Mammary epithelial cell (primary cell): ENCODE results near the gene AADACL3.

Experiments used
- EZH2 ChIP-seq: IDR thresholded peaks from 2 replicates; pipeline ENCODE4 v1.6.1; 2012; ENCODE audit warnings: low read length, inconsistent platforms, borderline replicate concordance
- TF ChIP-seq, protein P1 (sequence below), 2 donors: IDR thresholded peaks in 1 of 2; conservative IDR thresholded peaks in 1 of 2; 2 replicates each; pipeline ENCODE4 v1.5.1; 2011 to 2012; ENCODE audit warnings: inconsistent platforms in 2 of 2, low read length in 2 of 2, mild to moderate bottlenecking in 2 of 2, control low read depth in 1 of 2, low read depth in 1 of 2; ENCODE audit not compliant: insufficient read depth in 1 of 2; ENCODE audit errors: extremely low read depth in 1 of 2

DNA sequence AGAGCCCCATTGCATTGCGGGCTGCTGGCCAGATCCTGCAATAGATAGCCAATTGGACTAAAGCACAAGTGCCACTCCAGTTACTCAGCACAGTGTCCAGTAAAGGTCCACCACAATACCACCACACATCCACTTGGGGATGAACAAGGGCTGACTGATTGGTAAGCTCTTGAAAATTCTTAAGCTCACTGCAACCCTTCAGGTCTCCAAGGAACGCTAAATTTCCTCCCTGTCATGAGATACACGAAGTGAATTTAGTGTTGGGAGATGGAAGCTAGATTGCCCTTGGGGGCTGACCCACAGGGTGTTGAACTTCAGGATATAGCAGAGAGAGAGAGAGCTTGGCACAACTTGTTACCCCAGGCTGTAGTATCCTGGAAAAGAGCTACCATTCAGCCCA, 9.8 kb upstream of the AADACL3 start:
- TF ChIP-seq, protein P1, sequence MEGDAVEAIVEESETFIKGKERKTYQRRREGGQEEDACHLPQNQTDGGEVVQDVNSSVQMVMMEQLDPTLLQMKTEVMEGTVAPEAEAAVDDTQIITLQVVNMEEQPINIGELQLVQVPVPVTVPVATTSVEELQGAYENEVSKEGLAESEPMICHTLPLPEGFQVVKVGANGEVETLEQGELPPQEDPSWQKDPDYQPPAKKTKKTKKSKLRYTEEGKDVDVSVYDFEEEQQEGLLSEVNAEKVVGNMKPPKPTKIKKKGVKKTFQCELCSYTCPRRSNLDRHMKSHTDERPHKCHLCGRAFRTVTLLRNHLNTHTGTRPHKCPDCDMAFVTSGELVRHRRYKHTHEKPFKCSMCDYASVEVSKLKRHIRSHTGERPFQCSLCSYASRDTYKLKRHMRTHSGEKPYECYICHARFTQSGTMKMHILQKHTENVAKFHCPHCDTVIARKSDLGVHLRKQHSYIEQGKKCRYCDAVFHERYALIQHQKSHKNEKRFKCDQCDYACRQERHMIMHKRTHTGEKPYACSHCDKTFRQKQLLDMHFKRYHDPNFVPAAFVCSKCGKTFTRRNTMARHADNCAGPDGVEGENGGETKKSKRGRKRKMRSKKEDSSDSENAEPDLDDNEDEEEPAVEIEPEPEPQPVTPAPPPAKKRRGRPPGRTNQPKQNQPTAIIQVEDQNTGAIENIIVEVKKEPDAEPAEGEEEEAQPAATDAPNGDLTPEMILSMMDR (conservative IDR thresholded peaks at IDR 0.05 in 1 of 2, IDR thresholded peaks at IDR 0.05 in 1 of 2; ENCODE audit: extremely low read depth in 1 of 2, insufficient read depth in 1 of 2, low read depth in 1 of 2, low read length in 2 of 2), result no peak
- no peak for TF ChIP-seq EZH2
